D721Med (cell line): ENCODE measurements around the gene MTX2.

Experiments used
- DNase-seq: peaks from one replicate; pipeline ENCODE4 v3.0.0; 2011; ENCODE audit warnings: low spot score; ENCODE audit not compliant: insufficient read length
- FAIRE-seq: peaks from 2 replicates; lab custom pipeline; 2011; peaks lifted over from hg19 to GRCh38; lab: Jason Lieb, UNC
- CTCF ChIP-seq: IDR thresholded peaks from 2 replicates; pipeline ENCODE4 v1.5.1; 2012; ENCODE audit warnings: mild to moderate bottlenecking, control low read depth; ENCODE audit not compliant: insufficient read depth; ENCODE audit errors: missing control alignments

MTX2 gene

GRCh38 chr2:176385219-176385759 lies 116.0 kb downstream of the MTX2 start:
- DNase-seq (no peak), FAIRE-seq (no peak)
- TF ChIP-seq CTCF: no peak

- FAIRE-seq (no peak), DNase-seq (no peak)
- no peak for TF ChIP-seq CTCF
These were observed 116.6 kb downstream of the MTX2 start for GRCh38 chr2:176385838-176386237.
